ENCODE results near the gene TNFRSF19. TPM values are rescaled to one million over a fixed set of nuclear protein-coding genes. Genes with fewer than 3 reads are reported as not detected.

TNFRSF19 gene
- total and polyA plus RNA-seq, 2 of the 13 experiments (the other 11 are each of a cell fraction or from before 2014, with no cell fraction given) = 75.3 to 77.7 TPM

DNA sequence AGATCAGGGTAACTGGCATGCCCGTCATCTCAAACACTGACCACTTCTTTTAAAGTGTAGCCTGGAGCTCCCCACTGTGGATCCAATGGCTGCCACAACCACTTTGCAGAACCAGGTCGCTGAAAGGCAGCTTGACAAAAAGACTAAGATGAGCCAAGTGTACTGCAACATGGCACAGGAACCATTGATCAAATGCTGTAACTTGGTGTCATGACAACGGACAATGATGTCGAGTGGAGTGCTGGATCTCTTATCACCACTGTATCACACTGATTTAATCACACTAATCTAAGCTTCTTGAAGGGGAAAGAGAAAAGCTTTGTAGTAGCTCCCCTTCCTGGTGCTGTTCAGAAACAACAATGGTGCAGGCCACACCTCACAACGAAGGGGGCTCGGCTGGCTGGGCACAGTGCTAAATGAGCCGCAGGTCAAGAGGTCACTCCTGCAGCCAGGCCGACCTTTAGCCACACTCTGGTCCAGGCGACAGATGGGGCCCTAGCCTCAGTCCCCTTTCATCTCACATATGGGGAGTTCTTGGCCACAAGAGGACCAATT is 2.2 kb upstream of the TNFRSF19 start (continued):
- TF ChIP-seq, protein P1, sequence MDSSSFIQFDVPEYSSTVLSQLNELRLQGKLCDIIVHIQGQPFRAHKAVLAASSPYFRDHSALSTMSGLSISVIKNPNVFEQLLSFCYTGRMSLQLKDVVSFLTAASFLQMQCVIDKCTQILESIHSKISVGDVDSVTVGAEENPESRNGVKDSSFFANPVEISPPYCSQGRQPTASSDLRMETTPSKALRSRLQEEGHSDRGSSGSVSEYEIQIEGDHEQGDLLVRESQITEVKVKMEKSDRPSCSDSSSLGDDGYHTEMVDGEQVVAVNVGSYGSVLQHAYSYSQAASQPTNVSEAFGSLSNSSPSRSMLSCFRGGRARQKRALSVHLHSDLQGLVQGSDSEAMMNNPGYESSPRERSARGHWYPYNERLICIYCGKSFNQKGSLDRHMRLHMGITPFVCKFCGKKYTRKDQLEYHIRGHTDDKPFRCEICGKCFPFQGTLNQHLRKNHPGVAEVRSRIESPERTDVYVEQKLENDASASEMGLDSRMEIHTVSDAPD (CRISPR knock-in tag; IDR thresholded peaks at IDR 0.05) = no peak
- no peak for TF ChIP-seq RORA (CRISPR knock-in tag; IDR thresholded peaks at IDR 0.05)
- peak; percentile 30; the same call in 1 of the 2 replicates for TF ChIP-seq HMG20A (CRISPR knock-in tag; IDR thresholded peaks at IDR 0.05; ENCODE audit: borderline replicate concordance)
- TF ChIP-seq, protein P2, sequence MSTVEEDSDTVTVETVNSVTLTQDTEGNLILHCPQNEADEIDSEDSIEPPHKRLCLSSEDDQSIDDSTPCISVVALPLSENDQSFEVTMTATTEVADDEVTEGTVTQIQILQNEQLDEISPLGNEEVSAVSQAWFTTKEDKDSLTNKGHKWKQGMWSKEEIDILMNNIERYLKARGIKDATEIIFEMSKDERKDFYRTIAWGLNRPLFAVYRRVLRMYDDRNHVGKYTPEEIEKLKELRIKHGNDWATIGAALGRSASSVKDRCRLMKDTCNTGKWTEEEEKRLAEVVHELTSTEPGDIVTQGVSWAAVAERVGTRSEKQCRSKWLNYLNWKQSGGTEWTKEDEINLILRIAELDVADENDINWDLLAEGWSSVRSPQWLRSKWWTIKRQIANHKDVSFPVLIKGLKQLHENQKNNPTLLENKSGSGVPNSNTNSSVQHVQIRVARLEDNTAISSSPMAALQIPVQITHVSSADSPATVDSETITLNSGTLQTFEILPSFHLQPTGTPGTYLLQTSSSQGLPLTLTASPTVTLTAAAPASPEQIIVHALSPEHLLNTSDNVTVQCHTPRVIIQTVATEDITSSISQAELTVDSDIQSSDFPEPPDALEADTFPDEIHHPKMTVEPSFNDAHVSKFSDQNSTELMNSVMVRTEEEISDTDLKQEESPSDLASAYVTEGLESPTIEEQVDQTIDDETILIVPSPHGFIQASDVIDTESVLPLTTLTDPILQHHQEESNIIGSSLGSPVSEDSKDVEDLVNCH (CRISPR knock-in tag; IDR thresholded peaks at IDR 0.05) = no peak
- no peak for TF ChIP-seq YY1 (IDR thresholded peaks at IDR 0.05; ENCODE audit: insufficient read depth, insufficient replicate concordance, low read depth, low read length)
- TF ChIP-seq, protein P3, sequence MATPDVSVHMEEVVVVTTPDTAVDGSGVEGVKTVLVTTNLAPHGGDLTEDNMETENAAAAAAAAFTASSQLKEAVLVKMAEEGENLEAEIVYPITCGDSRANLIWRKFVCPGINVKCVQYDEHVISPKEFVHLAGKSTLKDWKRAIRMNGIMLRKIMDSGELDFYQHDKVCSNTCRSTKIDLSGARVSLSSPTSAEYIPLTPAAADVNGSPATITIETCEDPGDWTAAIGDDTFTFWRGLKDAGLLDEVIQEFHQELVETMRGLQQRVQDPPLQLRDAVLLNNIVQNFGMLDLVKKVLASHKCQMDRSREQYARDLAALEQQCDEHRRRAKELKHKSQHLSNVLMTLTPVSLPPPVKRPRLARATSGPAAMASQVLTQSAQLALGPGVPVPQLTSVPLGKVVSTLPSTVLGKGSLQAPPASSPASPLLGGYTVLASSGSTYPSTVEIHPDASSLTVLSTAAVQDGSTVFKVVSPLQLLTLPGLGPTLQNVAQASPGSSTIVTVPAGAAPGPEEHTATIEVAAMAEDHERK (CRISPR knock-in tag; IDR thresholded peaks at IDR 0.05; ENCODE audit: low read depth) = no peak
- no peak for TF ChIP-seq LCORL (IDR thresholded peaks at IDR 0.05)
- 0 out of 2 replicates have a peak, but pooled peaks have one; percentile 19 for TF ChIP-seq LCORL (CRISPR knock-in tag; IDR thresholded peaks at IDR 0.05)
- no peak for TF ChIP-seq KLF15 (CRISPR knock-in tag; IDR thresholded peaks at IDR 0.05; ENCODE audit: borderline replicate concordance)
- TF ChIP-seq ZNF567 (CRISPR knock-in tag; IDR thresholded peaks at IDR 0.05; ENCODE audit: borderline replicate concordance) = no peak
- TF ChIP-seq NFE2L1 (CRISPR knock-in tag; IDR thresholded peaks at IDR 0.05; ENCODE audit: borderline replicate concordance) = no peak
- TF ChIP-seq, protein P4, sequence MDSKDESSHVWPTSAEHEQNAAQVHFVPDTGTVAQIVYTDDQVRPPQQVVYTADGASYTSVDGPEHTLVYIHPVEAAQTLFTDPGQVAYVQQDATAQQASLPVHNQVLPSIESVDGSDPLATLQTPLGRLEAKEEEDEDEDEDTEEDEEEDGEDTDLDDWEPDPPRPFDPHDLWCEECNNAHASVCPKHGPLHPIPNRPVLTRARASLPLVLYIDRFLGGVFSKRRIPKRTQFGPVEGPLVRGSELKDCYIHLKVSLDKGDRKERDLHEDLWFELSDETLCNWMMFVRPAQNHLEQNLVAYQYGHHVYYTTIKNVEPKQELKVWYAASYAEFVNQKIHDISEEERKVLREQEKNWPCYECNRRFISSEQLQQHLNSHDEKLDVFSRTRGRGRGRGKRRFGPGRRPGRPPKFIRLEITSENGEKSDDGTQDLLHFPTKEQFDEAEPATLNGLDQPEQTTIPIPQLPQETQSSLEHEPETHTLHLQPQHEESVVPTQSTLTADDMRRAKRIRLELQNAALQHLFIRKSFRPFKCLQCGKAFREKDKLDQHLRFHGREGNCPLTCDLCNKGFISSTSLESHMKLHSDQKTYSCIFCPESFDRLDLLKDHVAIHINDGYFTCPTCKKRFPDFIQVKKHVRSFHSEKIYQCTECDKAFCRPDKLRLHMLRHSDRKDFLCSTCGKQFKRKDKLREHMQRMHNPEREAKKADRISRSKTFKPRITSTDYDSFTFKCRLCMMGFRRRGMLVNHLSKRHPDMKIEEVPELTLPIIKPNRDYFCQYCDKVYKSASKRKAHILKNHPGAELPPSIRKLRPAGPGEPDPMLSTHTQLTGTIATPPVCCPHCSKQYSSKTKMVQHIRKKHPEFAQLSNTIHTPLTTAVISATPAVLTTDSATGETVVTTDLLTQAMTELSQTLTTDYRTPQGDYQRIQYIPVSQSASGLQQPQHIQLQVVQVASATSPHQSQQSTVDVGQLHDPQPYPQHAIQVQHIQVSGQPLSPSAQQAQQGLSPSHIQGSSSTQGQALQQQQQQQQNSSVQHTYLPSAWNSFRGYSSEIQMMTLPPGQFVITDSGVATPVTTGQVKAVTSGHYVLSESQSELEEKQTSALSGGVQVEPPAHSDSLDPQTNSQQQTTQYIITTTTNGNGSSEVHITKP (CRISPR knock-in tag; IDR thresholded peaks at IDR 0.05; ENCODE audit: low read depth) = no peak
- no peak for TF ChIP-seq ZNF510 (CRISPR knock-in tag; IDR thresholded peaks at IDR 0.05; ENCODE audit: low read depth)
- no peak for TF ChIP-seq MATR3 (CRISPR knock-in tag; IDR thresholded peaks at IDR 0.05)
- no peak for TF ChIP-seq ZNF674 (CRISPR knock-in tag; IDR thresholded peaks at IDR 0.05; ENCODE audit: low read depth)
- TF ChIP-seq ZNF446 (CRISPR knock-in tag; IDR thresholded peaks at IDR 0.05) = no peak
- no peak for TF ChIP-seq ZNF75D (CRISPR knock-in tag; IDR thresholded peaks at IDR 0.05; ENCODE audit: borderline replicate concordance)
- TF ChIP-seq, protein P5, sequence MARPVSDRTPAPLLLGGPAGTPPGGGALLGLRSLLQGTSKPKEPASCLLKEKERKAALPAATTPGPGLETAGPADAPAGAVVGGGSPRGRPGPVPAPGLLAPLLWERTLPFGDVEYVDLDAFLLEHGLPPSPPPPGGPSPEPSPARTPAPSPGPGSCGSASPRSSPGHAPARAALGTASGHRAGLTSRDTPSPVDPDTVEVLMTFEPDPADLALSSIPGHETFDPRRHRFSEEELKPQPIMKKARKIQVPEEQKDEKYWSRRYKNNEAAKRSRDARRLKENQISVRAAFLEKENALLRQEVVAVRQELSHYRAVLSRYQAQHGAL (CRISPR knock-in tag; IDR thresholded peaks at IDR 0.05; ENCODE audit: not compliant biosample characterization) = no peak
- TF ChIP-seq RARG (CRISPR knock-in tag; IDR thresholded peaks at IDR 0.05; ENCODE audit: low read depth) = no peak
